Measurements from ENCODE around the gene SLC22A31.

SLC22A31 gene

GRCh38 chr16:89153848-89154271, 46.5 kb downstream of the SLC22A31 start:
- H3K79me2 ChIP-seq (ENCODE audit: insufficient read depth, low read length), result no peaks in the 10 kb centered on the region
- peaks cover 6% of the 10 kb centered on the region; the same call in 1 of the 2 replicates for H3F3A ChIP-seq (ENCODE audit: insufficient read depth, low read length)
- TF ChIP-seq CTCF (IDR thresholded peaks at IDR 0.05; ENCODE audit: low read length), result no peak
- no peak for TF ChIP-seq EZH2 (IDR thresholded peaks at IDR 0.05; ENCODE audit: borderline replicate concordance, low read length)
- H3K9me3 ChIP-seq (ENCODE audit: low read length), result peaks cover 7% of the 10 kb centered on the region; the same call in 1 of the 2 replicates
- H3K4me2 ChIP-seq (ENCODE audit: low read length), result no peak overlapping the region
- H3K4me3 ChIP-seq (ENCODE audit: low read depth, low read length, poor library complexity, severe bottlenecking), result no peak overlapping the region
- H3K36me3 ChIP-seq (ENCODE audit: insufficient read depth, low read length), result peaks cover 33% of the 10 kb centered on the region
- H3K9me2 ChIP-seq (ENCODE audit: low read depth, low read length), result no peaks in the 10 kb centered on the region
- no peak overlapping the region for H2AFZ ChIP-seq (ENCODE audit: low read length)
- H3K27ac ChIP-seq (ENCODE audit: low read depth, low read length, poor library complexity, severe bottlenecking), result no peak overlapping the region
- H3K27me3 ChIP-seq (ENCODE audit: insufficient read depth, low read length), result no peaks in the 10 kb centered on the region
- peaks cover 27% of the 10 kb centered on the region for H3K4me1 ChIP-seq (ENCODE audit: insufficient read depth, low read length, severe bottlenecking)
- no peaks in the 10 kb centered on the region for H4K20me1 ChIP-seq (ENCODE audit: insufficient read depth, low read length)
- no peak overlapping the region for H3K9ac ChIP-seq (ENCODE audit: low read length)

GRCh38 chr16:89152831-89153700, 47.3 kb downstream of the SLC22A31 start:
- H3K4me2 ChIP-seq (ENCODE audit: low read length), result no peak overlapping the region
- no peak for TF ChIP-seq EZH2 (IDR thresholded peaks at IDR 0.05; ENCODE audit: borderline replicate concordance, low read length)

GRCh38 chr16:89150981-89151380, 49.4 kb downstream of the SLC22A31 start:
- Histone ChIP-seq H2AFZ (ENCODE audit: low read length) (no peak overlapping the region), H3K36me3 (ENCODE audit: insufficient read depth, low read length) (peaks cover 61% of the 10 kb centered on the region), H3K4me1 (ENCODE audit: insufficient read depth, low read length, severe bottlenecking) (peaks cover 27% of the 10 kb centered on the region), H3K79me2 (ENCODE audit: insufficient read depth, low read length) (no peaks in the 10 kb centered on the region), H3K27ac (ENCODE audit: low read depth, low read length, poor library complexity, severe bottlenecking) (no peak overlapping the region), H4K20me1 (ENCODE audit: insufficient read depth, low read length) (no peaks in the 10 kb centered on the region), H3F3A (ENCODE audit: insufficient read depth, low read length) (no peaks in the 10 kb centered on the region), H3K4me3 (ENCODE audit: low read depth, low read length, poor library complexity, severe bottlenecking) (no peak overlapping the region), H3K4me2 (ENCODE audit: low read length) (no peak overlapping the region), H3K9ac (ENCODE audit: low read length) (no peak overlapping the region), H3K9me3 (ENCODE audit: low read length) (peaks cover 15% of the 10 kb centered on the region), H3K9me2 (ENCODE audit: low read depth, low read length) (no peaks in the 10 kb centered on the region), H3K27me3 (ENCODE audit: insufficient read depth, low read length) (no peaks in the 10 kb centered on the region)
- TF ChIP-seq CTCF (IDR thresholded peaks at IDR 0.05; ENCODE audit: low read length) (no peak), EZH2 (IDR thresholded peaks at IDR 0.05; ENCODE audit: borderline replicate concordance, low read length) (no peak)

More at GRCh38 chr16:89152831-89153700, 47.3 kb downstream of the SLC22A31 start:
- H3K4me3 ChIP-seq (ENCODE audit: low read depth, low read length, poor library complexity, severe bottlenecking), result no peak overlapping the region
- H4K20me1 ChIP-seq (ENCODE audit: insufficient read depth, low read length), result no peaks in the 10 kb centered on the region
- no peak overlapping the region for H2AFZ ChIP-seq (ENCODE audit: low read length)
- H3K79me2 ChIP-seq (ENCODE audit: insufficient read depth, low read length), result no peaks in the 10 kb centered on the region
- H3K4me1 ChIP-seq (ENCODE audit: insufficient read depth, low read length, severe bottlenecking), result peaks cover 27% of the 10 kb centered on the region
- H3K36me3 ChIP-seq (ENCODE audit: insufficient read depth, low read length), result peaks cover 41% of the 10 kb centered on the region
- H3K9me2 ChIP-seq (ENCODE audit: low read depth, low read length), result no peaks in the 10 kb centered on the region
- no peaks in the 10 kb centered on the region for H3K27me3 ChIP-seq (ENCODE audit: insufficient read depth, low read length)
- peaks cover 6% of the 10 kb centered on the region; the same call in 1 of the 2 replicates for H3F3A ChIP-seq (ENCODE audit: insufficient read depth, low read length)
- no peak overlapping the region for H3K27ac ChIP-seq (ENCODE audit: low read depth, low read length, poor library complexity, severe bottlenecking)
- no peak overlapping the region for H3K9ac ChIP-seq (ENCODE audit: low read length)
- H3K9me3 ChIP-seq (ENCODE audit: low read length), result peaks cover 13% of the 10 kb centered on the region

All from OCI-LY1 (cell line).